HG02885 (cell line): ENCODE data around the gene SYCE3.
"Not testable (repeated sequence)": the region's sequence is repeated elsewhere in the genome, so short reads cannot be mapped to it uniquely, and the experiment has no call there.

Experiments used
- ATAC-seq: cut with Tn5 transposase; IDR thresholded peaks from one replicate; pipeline ENCODE4 v1.9.1; 2021; ENCODE audit warnings: mild to moderate bottlenecking; ENCODE audit not compliant: unreplicated experiment, poor library complexity

Gene SYCE3

GRCh38 chr22:50562523-50563412 lies at the start of gene SYCE3:
Gene SYCE3 (minus strand): TSS chr22:50562919. CDS start chr22:50556405, 6,514 bp downstream.
- ATAC-seq, result peak; percentile 97

- no peak for ATAC-seq
These were observed 49.4 kb upstream of the SYCE3 start for GRCh38 chr22:50612168-50612527.

GRCh38 chr22:50611341-50612060 lies 48.8 kb upstream of the SYCE3 start:
- no peak for ATAC-seq

GRCh38 chr22:50610581-50610980 lies 47.9 kb upstream of the SYCE3 start:
- no peak for ATAC-seq

GRCh38 chr22:50610041-50610451 lies 47.3 kb upstream of the SYCE3 start:
- no peak for ATAC-seq

GRCh38 chr22:50609599-50609998 lies 46.9 kb upstream of the SYCE3 start:
- ATAC-seq, result no peak

GRCh38 chr22:50608996-50609395 lies 46.3 kb upstream of the SYCE3 start:
- no peak for ATAC-seq

- ATAC-seq, result not testable (repeated sequence)
These were observed 45.5 kb upstream of the SYCE3 start for GRCh38 chr22:50608058-50608840.

- ATAC-seq, result no peak
These were observed 44.9 kb upstream of the SYCE3 start for GRCh38 chr22:50607659-50608020.

- no peak for ATAC-seq
These were observed 44.4 kb upstream of the SYCE3 start for GRCh38 chr22:50606946-50607658.

- ATAC-seq, result no peak
These were observed 43.6 kb upstream of the SYCE3 start for GRCh38 chr22:50606165-50606945.

GRCh38 chr22:50605613-50606074 lies 42.9 kb upstream of the SYCE3 start:
- ATAC-seq, result no peak

- ATAC-seq, result no peak
These were observed 42.4 kb upstream of the SYCE3 start for GRCh38 chr22:50605002-50605612.

- no peak for ATAC-seq
These were observed 41.7 kb upstream of the SYCE3 start for GRCh38 chr22:50604256-50605001.

- ATAC-seq, result no peak
These were observed 41.0 kb upstream of the SYCE3 start for GRCh38 chr22:50603511-50604255.

- no peak for ATAC-seq
These were observed 39.6 kb upstream of the SYCE3 start for GRCh38 chr22:50602338-50602700.

- no peak for ATAC-seq
These were observed 39.1 kb upstream of the SYCE3 start for GRCh38 chr22:50601669-50602337.
